HG03354 (cell line): ENCODE measurements around the gene STT3A.

Experiments
- ATAC-seq: cut with Tn5 transposase; IDR thresholded peaks from one replicate; pipeline ENCODE4 v1.9.1; 2021; ENCODE audit warnings: mild to moderate bottlenecking; ENCODE audit not compliant: unreplicated experiment, poor library complexity, severe bottlenecking

The STT3A gene

GRCh38 chr11:125586623-125587022, 6.0 kb upstream of the STT3A start:
- no peak for ATAC-seq

GRCh38 chr11:125587480-125587879, 5.2 kb upstream of the STT3A start:
- ATAC-seq = no peak

- ATAC-seq = no peak
Observed at GRCh38 chr11:125588505-125588904, 4.1 kb upstream of the STT3A start.

GRCh38 chr11:125591649-125592304, 875 bp upstream of the STT3A start:
- peak; percentile 29 for ATAC-seq

DNA sequence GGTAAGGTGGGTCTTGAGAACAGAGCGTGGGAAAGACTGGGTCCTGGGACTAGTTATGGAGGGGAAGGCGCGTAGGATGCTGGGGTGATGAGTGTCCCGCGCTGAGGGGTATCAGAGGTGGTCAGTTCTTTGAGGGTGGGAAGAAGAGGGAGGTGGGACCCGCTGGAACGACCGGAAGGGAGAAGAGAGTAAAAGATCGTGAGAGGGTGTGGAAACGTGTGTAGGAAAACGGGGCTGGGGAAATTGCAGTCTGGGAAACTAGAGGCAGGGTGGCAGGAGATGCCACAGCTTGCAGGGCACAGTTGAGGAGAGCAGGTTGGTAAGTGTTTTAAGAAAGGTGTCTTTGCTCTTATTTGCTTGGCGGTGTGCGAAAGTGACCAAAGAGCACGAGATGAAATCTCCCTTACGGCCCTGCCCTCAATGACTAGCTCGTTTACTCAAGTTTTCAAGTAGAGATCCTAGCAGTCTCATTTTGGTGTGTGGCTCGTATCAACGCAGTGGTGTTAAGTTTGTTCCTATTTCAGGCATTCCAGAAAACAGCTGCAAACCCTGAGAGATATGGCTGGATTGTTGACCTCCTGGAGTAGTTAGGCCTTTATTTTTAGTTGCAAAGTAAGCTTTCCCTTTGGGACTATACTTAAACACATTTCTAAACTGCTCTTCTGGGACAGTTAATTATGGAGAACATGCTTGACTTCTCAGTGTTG, 615 bp downstream of the STT3A start:
- no peak for ATAC-seq

GRCh38 chr11:125594958-125595357, 2.3 kb downstream of the STT3A start:
- ATAC-seq = no peak

GRCh38 chr11:125600663-125601062, 8.0 kb downstream of the STT3A start:
- no peak for ATAC-seq

- no peak for ATAC-seq
Observed at GRCh38 chr11:125603207-125603606, 10.6 kb downstream of the STT3A start.

DNA sequence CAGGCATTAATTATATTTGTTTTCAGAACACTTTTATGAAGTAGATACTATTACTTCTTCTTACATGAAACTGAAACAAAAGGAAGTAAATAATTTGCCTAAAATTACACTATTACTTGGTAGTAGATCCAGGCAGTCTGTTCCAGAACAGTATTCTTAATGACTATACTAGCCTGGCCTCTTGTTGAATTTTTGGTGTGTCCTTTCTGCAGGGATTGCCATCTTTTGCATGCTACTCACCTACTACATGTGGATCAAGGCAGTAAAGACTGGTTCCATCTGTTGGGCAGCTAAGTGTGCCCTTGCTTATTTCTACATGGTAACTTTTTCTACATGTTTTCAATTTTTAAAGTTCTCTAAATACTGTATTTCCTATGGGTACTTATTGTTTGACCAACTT, 12.8 kb downstream of the STT3A start:
- no peak for ATAC-seq

DNA sequence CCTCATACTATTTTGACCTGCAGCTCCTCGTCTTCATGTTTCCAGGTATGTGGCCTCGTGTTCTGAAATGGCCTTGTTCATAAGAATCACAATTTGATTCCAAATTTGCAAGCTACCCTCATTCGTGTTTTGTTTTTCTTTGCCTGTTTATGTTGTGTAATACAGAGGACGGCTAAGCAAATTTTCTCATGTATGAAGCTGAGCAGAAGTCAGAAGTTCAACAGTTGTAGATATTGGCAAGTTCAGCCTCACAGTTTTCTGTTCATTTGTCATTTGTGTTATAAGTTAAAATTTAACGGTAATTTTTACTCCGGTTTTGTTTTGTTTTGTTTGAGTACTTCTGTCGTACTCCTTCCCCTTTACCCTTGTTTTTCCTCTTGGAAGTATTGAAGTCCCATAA, 16.9 kb downstream of the STT3A start:
- no peak for ATAC-seq

GRCh38 chr11:125618383-125618782, 25.7 kb downstream of the STT3A start:
- ATAC-seq = no peak

DNA sequence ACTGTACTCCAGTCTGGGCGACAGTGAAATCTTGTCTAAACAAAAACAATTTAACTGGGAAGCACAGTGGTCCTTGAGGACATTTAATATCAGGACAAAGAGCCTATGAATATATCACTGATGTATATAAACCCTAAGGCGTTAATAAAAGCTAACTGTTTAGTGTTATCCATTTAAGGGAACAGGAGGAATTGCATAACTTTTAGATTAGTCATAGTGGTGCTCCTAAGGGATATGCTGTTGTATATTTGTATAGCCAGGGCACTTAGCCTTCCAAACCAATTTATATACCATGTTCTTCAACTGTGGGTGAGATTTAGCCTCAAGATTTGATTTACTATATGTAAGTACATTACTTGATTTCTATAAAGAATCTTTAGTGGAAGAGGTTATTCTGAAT, 29.3 kb downstream of the STT3A start:
- ATAC-seq = no peak

GRCh38 chr11:125623064-125623463, 30.4 kb downstream of the STT3A start:
- ATAC-seq = no peak

- ATAC-seq = no peak
Observed at GRCh38 chr11:125624756-125625213, 32.1 kb downstream of the STT3A start, which contains the start of gene CHEK1. Gene CHEK1, plus strand, starts transcription at chr11:125625163. Its CDS starts 1,606 bp downstream, at chr11:125626769.

DNA sequence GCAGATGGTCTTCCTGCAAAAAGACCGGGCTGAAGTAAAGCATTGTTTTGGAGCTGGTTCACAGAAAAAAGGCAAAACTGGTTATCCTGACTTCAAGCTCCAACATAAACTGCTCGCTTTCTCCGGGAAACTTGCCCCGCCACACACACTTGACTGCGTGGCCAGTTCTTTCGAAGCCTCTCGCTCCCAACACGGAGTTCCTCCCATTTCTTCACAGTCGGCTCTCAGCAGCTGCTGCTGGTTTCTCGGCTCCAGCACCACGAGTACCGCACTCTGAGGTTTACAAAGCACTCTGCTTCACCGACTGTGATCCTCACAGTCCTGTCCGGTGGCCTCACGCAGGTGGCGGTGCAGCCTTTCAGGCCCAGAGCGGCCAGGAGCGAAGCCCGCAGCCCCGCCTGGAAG, 32.6 kb downstream of the STT3A start:
- ATAC-seq = no peak

GRCh38 chr11:125625630-125626287, 33.1 kb downstream of the STT3A start:
- peak; percentile 85 for ATAC-seq

DNA sequence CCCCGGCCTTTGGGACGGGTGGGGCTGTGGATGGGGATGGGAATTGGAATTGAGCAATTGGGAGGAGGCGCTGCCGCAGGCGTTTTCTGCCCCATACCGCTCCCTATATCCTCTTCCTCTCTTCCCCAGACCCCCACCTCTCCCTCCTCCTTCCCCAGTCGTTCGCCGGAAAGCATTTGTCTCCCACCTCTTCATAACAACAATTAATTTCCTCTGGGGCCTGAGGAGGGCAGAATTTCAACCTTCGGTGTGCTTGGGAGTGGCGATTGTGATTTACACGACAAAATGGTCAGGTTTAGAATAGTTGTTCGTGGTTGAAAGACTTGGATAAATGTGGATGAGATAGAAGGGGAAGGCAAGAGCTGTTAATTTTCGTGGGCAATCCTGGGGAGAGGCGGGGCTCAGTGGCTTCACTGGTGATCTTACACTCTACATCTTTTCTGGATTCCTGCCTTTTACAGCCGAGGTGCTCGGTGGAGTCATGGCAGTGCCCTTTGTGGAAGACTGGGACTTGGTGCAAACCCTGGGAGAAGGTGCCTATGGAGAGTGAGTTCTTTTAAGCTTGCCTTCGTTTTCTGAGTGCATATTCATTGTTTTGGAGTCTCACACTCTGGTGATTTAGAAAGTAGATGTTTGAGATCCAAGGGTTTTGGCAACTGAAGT, 33.8 kb downstream of the STT3A start:
- peak; percentile 52 for ATAC-seq

DNA sequence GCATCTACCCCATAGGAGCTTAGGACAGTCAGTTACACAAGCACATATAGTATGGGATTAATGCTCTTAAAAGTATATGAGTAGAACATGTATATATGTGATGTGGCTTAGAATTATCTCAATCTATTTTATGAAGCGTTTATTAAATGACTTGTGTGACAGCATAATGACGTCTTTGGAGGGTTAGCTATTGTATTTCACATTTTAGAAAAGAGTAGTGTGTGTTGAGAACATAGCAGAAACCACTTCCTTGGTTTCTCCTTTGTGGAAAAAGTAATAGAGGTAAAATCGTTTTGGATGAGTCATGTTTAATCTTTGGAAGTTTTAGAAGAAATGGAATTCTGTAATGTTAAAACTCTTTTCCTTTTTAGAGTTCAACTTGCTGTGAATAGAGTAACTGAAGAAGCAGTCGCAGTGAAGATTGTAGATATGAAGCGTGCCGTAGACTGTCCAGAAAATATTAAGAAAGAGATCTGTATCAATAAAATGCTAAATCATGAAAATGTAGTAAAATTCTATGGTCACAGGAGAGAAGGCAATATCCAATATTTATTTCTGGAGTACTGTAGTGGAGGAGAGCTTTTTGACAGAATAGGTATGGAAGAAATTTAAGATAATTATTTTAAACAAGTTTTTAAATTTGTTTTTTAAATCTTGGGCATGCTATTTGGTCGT, 34.7 kb downstream of the STT3A start:
- no peak for ATAC-seq

- ATAC-seq = no peak
Observed at GRCh38 chr11:125637840-125638239, 45.2 kb downstream of the STT3A start.

GRCh38 chr11:125638315-125638714, 45.7 kb downstream of the STT3A start:
- ATAC-seq = no peak
